CD14-positive monocyte (primary cell): ENCODE measurements around the gene MYO3B. TPM values are rescaled to one million over a fixed set of nuclear protein-coding genes. Genes with fewer than 3 reads are reported as not detected.

Source experiments
- DNase-seq, 3 donors: peaks; one replicate each; pipeline ENCODE4 v3.0.0-alpha.2; 2011 to 2022
- H2AFZ ChIP-seq: 2 replicates; pipeline ENCODE4 v1.6.0; 2012; ENCODE audit warnings: mild to moderate bottlenecking, low read depth, low read length, inconsistent platforms; ENCODE audit not compliant: insufficient read depth, poor library complexity, severe bottlenecking
- H3K27ac ChIP-seq, 2 donors: 1 replicate in 1 of 2; 2 replicates in 1 of 2; pipeline ENCODE4 v1.5.1; 2012 to 2013; ENCODE audit warnings: low read length in 2 of 2, control low read depth in 1 of 2, inconsistent platforms in 1 of 2, low read depth in 1 of 2, mild to moderate bottlenecking in 1 of 2
- H3K27me3 ChIP-seq, 2 donors: one replicate each; pipeline versions ENCODE4 v1.6.0 to v1.6.1; 2011 to 2013; ENCODE audit warnings: low read length in 2 of 2; ENCODE audit not compliant: control insufficient read depth in 2 of 2, insufficient read depth in 2 of 2
- H3K36me3 ChIP-seq, 2 donors: replicated peaks in 1 of 2; 1 replicate in 1 of 2; 2 replicates in 1 of 2; pipeline versions ENCODE4 v1.5.1 to v1.6.1; 2012 to 2013; ENCODE audit warnings: low read length in 2 of 2, control low read depth in 1 of 2, inconsistent platforms in 1 of 2, mild to moderate bottlenecking in 1 of 2; ENCODE audit not compliant: insufficient read depth in 2 of 2, control insufficient read depth in 1 of 2
- H3K4me1 ChIP-seq, 2 donors: 1 replicate in 1 of 2; 2 replicates in 1 of 2; pipeline versions ENCODE4 v1.5.1 to v1.6.1; 2012 to 2013; ENCODE audit warnings: low read length in 2 of 2, control low read depth in 1 of 2, inconsistent platforms in 1 of 2, mild to moderate bottlenecking in 1 of 2, moderate library complexity in 1 of 2; ENCODE audit not compliant: insufficient read depth in 2 of 2, control insufficient read depth in 1 of 2
- H3K4me2 ChIP-seq: replicated peaks from 2 replicates; pipeline ENCODE3; 2012; ENCODE audit warnings: low read length, moderate library complexity, mild to moderate bottlenecking; ENCODE audit not compliant: poor library complexity, severe bottlenecking; ENCODE audit errors: extremely low read depth
- H3K4me3 ChIP-seq, 3 experiments: fragments of 200-600 bp in 1 of 3; sonication (generic) in 1 of 3; replicated peaks in 1 of 3; 1 replicate in 2 of 3; 2 replicates in 1 of 3; pipeline ENCODE4 v1.5.1; 2011 to 2013; ENCODE audit warnings: low read length in 3 of 3, mild to moderate bottlenecking in 3 of 3, control low read depth in 2 of 3, low read depth in 2 of 3, inconsistent platforms in 1 of 3, moderate library complexity in 1 of 3
- H3K79me2 ChIP-seq: 2 replicates; pipeline ENCODE4 v1.6.0; 2012; ENCODE audit warnings: mild to moderate bottlenecking, control low read depth, inconsistent platforms, low read length, moderate library complexity; ENCODE audit not compliant: insufficient read depth
- H3K9ac ChIP-seq: 2 replicates; pipeline ENCODE4 v1.6.0; 2017; ENCODE audit warnings: low read length, mild to moderate bottlenecking; ENCODE audit not compliant: insufficient read depth, poor library complexity, severe bottlenecking
- H3K9me3 ChIP-seq, 2 donors: replicated peaks in 1 of 2; 1 replicate in 1 of 2; 2 replicates in 1 of 2; pipeline versions ENCODE4 v1.5.1 to v1.6.1; 2012 to 2013; ENCODE audit warnings: low read length in 2 of 2, control low read depth in 1 of 2; ENCODE audit not compliant: control insufficient read depth in 1 of 2, insufficient read depth in 1 of 2
- H4K20me1 ChIP-seq: 2 replicates; pipeline ENCODE4 v1.6.0; 2012; ENCODE audit warnings: mild to moderate bottlenecking, low read length, control low read depth, moderate library complexity; ENCODE audit not compliant: insufficient read depth
- H3K27ac Mint-ChIP-seq, 7 donors: one replicate each; pipeline ENCODE4 v1.8.0; 2020; ENCODE audit warnings: mild to moderate bottlenecking in 7 of 7, mixed read lengths in 7 of 7, moderate library complexity in 6 of 7, inconsistent platforms in 2 of 7
- H3K27me3 Mint-ChIP-seq, 3 donors: one replicate each; pipeline ENCODE4 v1.8.0; 2021 to 2022; ENCODE audit warnings: low read depth in 3 of 3, mild to moderate bottlenecking in 3 of 3, mixed read lengths in 3 of 3, moderate library complexity in 3 of 3, inconsistent platforms in 1 of 3
- H3K36me3 Mint-ChIP-seq, 2 donors: one replicate each; pipeline ENCODE4 v1.8.0; 2020; ENCODE audit warnings: mixed read lengths in 2 of 2, inconsistent platforms in 1 of 2, mild to moderate bottlenecking in 1 of 2
- H3K4me1 Mint-ChIP-seq: one replicate; pipeline ENCODE4 v1.8.0; 2020; ENCODE audit warnings: mild to moderate bottlenecking, mixed read lengths
- H3K4me3 Mint-ChIP-seq, 2 donors: one replicate each; pipeline ENCODE4 v1.8.0; 2020; ENCODE audit warnings: mild to moderate bottlenecking in 2 of 2, mixed read lengths in 2 of 2, moderate library complexity in 1 of 2
- H3K9me3 Mint-ChIP-seq, 7 donors: one replicate each; pipeline ENCODE4 v1.8.0; 2020 to 2022; ENCODE audit warnings: mixed read lengths in 7 of 7, mild to moderate bottlenecking in 6 of 7, moderate library complexity in 6 of 7, inconsistent platforms in 2 of 7
- WGBS: methylation state at CpG from one replicate; pipeline ENCODE4 v1.1.5; 2013; ENCODE audit warnings: missing lambda C conversion rate; ENCODE audit not compliant: insufficient coverage; 5-methylcytosine and 5-hydroxymethylcytosine counted together
- intact Hi-C, 2 donors: fragments of 100-400 bp; cut with micrococcal nuclease; formaldehyde crosslinking; loops; one replicate each; pipeline versions ENCODE4 v1.15.0 to v1.15.1; 2023
- polyA plus RNA-seq, 3 donors: library from polyadenylated mRNA; depleted of rRNA in 1 of 3; unstranded in 2 of 3; stranded (reverse) in 1 of 3; fragments of 300-500 nt in 2 of 3; fragments of >200 nt in 1 of 3; fragmentation: Illumina TruSeq in 2 of 3; gene quantifications; 1 replicate in 2 of 3; 2 replicates in 1 of 3; pipeline ENCODE4 v1.2.3, GENCODE V29; 2012 to 2021
- TF ChIP-seq, protein P1 (sequence below): fragments of 200-600 bp; IDR thresholded peaks from one replicate; pipeline ENCODE4 v1.8.0; 2022; ENCODE audit warnings: antibody characterized with exemption, mild to moderate bottlenecking

Gene MYO3B
- polyA plus RNA-seq, 3 donors, result not detected

GRCh38 chr2:170221317-170222288 lies 43.7 kb downstream of the MYO3B start:
- Histone ChIP-seq H3K36me3 (no peaks in the 10 kb centered on the region), H3K79me2 (no peaks in the 10 kb centered on the region), H4K20me1 (no peaks in the 10 kb centered on the region), H3K9ac (no peak overlapping the region), H3K27ac (no peak overlapping the region), H3K9me3 (no peaks in the 10 kb centered on the region), H3K4me1 (no peaks in the 10 kb centered on the region), H3K4me3 (no peak overlapping the region), H3K27me3 (no peaks in the 10 kb centered on the region), H2AFZ (no peak overlapping the region), H3K4me2 (no peak overlapping the region)
- Mint-ChIP-seq H3K36me3 (no peaks in the 10 kb centered on the region), H3K4me1 (no peaks in the 10 kb centered on the region), H3K27ac (no peak overlapping the region), H3K27me3 (peaks cover 0 to 2% (median 2%) of the 10 kb centered on the region in 3 donors), H3K9me3 (no peaks in the 10 kb centered on the region), H3K4me3 (no peak overlapping the region)
- no peak for DNase-seq
- WGBS, result 83% methylated on average over 1 of the region's 6 CpGs
- intact Hi-C loops, result no loop called here
- TF ChIP-seq, protein P1, sequence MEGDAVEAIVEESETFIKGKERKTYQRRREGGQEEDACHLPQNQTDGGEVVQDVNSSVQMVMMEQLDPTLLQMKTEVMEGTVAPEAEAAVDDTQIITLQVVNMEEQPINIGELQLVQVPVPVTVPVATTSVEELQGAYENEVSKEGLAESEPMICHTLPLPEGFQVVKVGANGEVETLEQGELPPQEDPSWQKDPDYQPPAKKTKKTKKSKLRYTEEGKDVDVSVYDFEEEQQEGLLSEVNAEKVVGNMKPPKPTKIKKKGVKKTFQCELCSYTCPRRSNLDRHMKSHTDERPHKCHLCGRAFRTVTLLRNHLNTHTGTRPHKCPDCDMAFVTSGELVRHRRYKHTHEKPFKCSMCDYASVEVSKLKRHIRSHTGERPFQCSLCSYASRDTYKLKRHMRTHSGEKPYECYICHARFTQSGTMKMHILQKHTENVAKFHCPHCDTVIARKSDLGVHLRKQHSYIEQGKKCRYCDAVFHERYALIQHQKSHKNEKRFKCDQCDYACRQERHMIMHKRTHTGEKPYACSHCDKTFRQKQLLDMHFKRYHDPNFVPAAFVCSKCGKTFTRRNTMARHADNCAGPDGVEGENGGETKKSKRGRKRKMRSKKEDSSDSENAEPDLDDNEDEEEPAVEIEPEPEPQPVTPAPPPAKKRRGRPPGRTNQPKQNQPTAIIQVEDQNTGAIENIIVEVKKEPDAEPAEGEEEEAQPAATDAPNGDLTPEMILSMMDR, result no peak

- intact Hi-C loops, result no loop called here
- Mint-ChIP-seq H3K27me3 (peaks cover 0 to 4% (median 2%) of the 10 kb centered on the region in 3 donors), H3K4me3 (no peak overlapping the region), H3K27ac (no peak overlapping the region), H3K36me3 (no peaks in the 10 kb centered on the region), H3K9me3 (no peaks in the 10 kb centered on the region), H3K4me1 (no peaks in the 10 kb centered on the region)
- TF ChIP-seq, protein P1, result no peak
- H3K4me3 ChIP-seq, result no peak overlapping the region
- no peaks in the 10 kb centered on the region for H3K79me2 ChIP-seq
- H3K36me3 ChIP-seq, result no peaks in the 10 kb centered on the region
- no peak overlapping the region for H2AFZ ChIP-seq
- no peak overlapping the region for H3K9ac ChIP-seq
- no peak for DNase-seq
- no peaks in the 10 kb centered on the region for H3K27me3 ChIP-seq
- no peaks in the 10 kb centered on the region for H3K9me3 ChIP-seq
- 100% methylated on average over 2 of the region's 5 CpGs for WGBS
- H3K27ac ChIP-seq, result no peak overlapping the region
- H3K4me1 ChIP-seq, result no peaks in the 10 kb centered on the region
- no peaks in the 10 kb centered on the region for H4K20me1 ChIP-seq
- no peak overlapping the region for H3K4me2 ChIP-seq
Observed at GRCh38 chr2:170222298-170222697, 44.4 kb downstream of the MYO3B start.
